ENCODE data around the gene JAZF1. TPM values are rescaled to one million over a fixed set of nuclear protein-coding genes. Genes with fewer than 3 reads are reported as not detected.

JAZF1 gene
- polyA plus RNA-seq, 3 donors = 12.1 to 18.1 (median 17.2) TPM

DNA sequence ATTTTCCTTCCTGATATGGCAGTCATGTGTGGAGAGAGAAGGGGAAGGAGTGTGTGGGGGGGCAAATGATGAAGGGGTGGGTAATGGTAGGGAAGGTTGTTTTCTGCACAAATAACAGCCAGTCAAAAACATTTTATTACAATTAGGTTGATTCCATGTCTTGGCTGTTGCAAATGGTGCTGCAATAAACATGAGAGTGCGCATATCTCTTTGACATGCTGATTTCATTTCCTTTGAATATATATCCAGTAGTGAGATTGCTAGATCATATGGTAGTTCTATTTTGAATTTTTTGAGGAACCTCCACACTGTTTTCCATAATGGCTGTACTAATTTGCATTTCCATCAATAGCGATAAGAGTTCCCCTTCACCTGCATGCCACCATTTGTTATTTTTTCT, 10.6 kb upstream of the JAZF1 start:
- Histone ChIP-seq H3K9me3 (replicated peaks in 1 of 2; ENCODE audit: control insufficient read depth in 1 of 2, insufficient read depth in 1 of 2, low read length in 2 of 2) (no peaks in the 10 kb centered on the region), H3K79me2 (ENCODE audit: insufficient read depth, low read length) (no peaks in the 10 kb centered on the region), H3K27ac (ENCODE audit: low read depth in 1 of 2, low read length in 2 of 2) (no peak overlapping the region), H3K4me3 (replicated peaks in 1 of 3; ENCODE audit: low read depth in 2 of 3, low read length in 3 of 3) (no peak overlapping the region), H3K4me1 (ENCODE audit: control insufficient read depth in 1 of 2, insufficient read depth in 2 of 2, low read length in 2 of 2) (peaks cover 29 to 36% of the 10 kb centered on the region in 2 donors), H3K36me3 (replicated peaks in 1 of 2; ENCODE audit: control insufficient read depth in 1 of 2, insufficient read depth in 2 of 2, low read length in 2 of 2) (no peaks in the 10 kb centered on the region), H2AFZ (ENCODE audit: insufficient read depth, low read depth, low read length, poor library complexity, severe bottlenecking) (no peak overlapping the region), H3K4me2 (replicated peaks; ENCODE audit: extremely low read depth, low read length, poor library complexity, severe bottlenecking) (no peak overlapping the region), H4K20me1 (ENCODE audit: insufficient read depth, low read length) (no peaks in the 10 kb centered on the region), H3K27me3 (ENCODE audit: control insufficient read depth in 2 of 2, insufficient read depth in 2 of 2, low read length in 2 of 2) (no peaks in the 10 kb centered on the region), H3K9ac (ENCODE audit: insufficient read depth, low read length, poor library complexity, severe bottlenecking) (no peak overlapping the region)
- peak overlapping the region; percentile 7 to 85 (median 75) for H3K27ac Mint-ChIP-seq
- H3K9me3 Mint-ChIP-seq = peaks cover 0 to 3% (median 0%) of the 10 kb centered on the region in 7 donors
- H3K27me3 Mint-ChIP-seq (ENCODE audit: low read depth in 3 of 3) = peaks cover 0 to 3% (median 0%) of the 10 kb centered on the region in 3 donors
- no peak overlapping the region for H3K4me3 Mint-ChIP-seq
- intact Hi-C loops (cut with micrococcal nuclease) = loop anchor here in 1 of 2 donors (5.0 kb wide), 1 partner anchor 41 kb away; no protein-coding TSS in a partner anchor
- no peaks in the 10 kb centered on the region for H3K36me3 Mint-ChIP-seq
- no CpG with 5 or more reads among the region's 2 CpGs for WGBS (ENCODE audit: insufficient coverage)
- peaks cover 53% of the 10 kb centered on the region for H3K4me1 Mint-ChIP-seq
- TF ChIP-seq, protein P1, sequence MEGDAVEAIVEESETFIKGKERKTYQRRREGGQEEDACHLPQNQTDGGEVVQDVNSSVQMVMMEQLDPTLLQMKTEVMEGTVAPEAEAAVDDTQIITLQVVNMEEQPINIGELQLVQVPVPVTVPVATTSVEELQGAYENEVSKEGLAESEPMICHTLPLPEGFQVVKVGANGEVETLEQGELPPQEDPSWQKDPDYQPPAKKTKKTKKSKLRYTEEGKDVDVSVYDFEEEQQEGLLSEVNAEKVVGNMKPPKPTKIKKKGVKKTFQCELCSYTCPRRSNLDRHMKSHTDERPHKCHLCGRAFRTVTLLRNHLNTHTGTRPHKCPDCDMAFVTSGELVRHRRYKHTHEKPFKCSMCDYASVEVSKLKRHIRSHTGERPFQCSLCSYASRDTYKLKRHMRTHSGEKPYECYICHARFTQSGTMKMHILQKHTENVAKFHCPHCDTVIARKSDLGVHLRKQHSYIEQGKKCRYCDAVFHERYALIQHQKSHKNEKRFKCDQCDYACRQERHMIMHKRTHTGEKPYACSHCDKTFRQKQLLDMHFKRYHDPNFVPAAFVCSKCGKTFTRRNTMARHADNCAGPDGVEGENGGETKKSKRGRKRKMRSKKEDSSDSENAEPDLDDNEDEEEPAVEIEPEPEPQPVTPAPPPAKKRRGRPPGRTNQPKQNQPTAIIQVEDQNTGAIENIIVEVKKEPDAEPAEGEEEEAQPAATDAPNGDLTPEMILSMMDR (IDR thresholded peaks at IDR 0.05) = no peak
- no peak for DNase-seq

DNA sequence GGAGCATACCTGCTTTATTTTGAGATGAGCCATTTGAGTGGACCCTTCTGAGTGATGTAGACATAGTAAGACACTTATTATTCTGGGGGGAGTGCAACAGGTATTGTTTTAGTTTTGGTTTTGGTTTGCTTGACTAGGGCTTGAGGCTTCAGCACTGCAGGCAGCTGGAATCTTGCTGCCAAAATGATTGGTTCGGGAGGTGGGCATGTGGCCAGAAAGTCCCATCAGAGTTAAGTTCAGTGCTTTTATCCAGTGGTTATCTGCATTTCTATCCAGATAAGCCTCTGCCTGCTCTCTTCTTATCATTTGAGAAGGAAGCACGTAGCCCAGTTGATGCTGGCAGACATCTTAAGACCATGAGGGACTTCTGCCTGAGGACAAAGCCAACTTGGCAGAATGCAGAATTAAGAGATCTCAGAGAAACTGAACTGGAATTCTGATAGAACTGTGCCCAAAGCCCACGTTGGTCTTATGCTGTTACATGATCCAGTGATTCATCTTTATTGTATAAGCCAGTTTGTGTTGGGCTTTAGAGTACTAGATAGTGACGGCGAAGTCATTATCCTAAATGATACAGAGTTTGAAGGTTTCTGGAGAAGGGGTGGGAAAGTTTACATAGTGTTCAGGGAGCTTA, 9.6 kb upstream of the JAZF1 start:
- H3K4me3 ChIP-seq (replicated peaks in 1 of 3; ENCODE audit: low read depth in 2 of 3, low read length in 3 of 3) = no peak overlapping the region

More for the DNA sequence above, 9.6 kb upstream of the JAZF1 start:
- H3K9me3 Mint-ChIP-seq = peaks cover 0 to 3% (median 0%) of the 10 kb centered on the region in 7 donors
- no peak overlapping the region for H3K4me3 Mint-ChIP-seq
- WGBS (ENCODE audit: insufficient coverage) = 93% methylated on average over 4 of the region's 5 CpGs
- DNase-seq = no peak
- TF ChIP-seq, protein P1 (IDR thresholded peaks at IDR 0.05) = no peak
- Histone ChIP-seq H3K9ac (ENCODE audit: insufficient read depth, low read length, poor library complexity, severe bottlenecking) (no peak overlapping the region), H4K20me1 (ENCODE audit: insufficient read depth, low read length) (no peaks in the 10 kb centered on the region), H3K9me3 (replicated peaks in 1 of 2; ENCODE audit: control insufficient read depth in 1 of 2, insufficient read depth in 1 of 2, low read length in 2 of 2) (no peaks in the 10 kb centered on the region), H3K27ac (ENCODE audit: low read depth in 1 of 2, low read length in 2 of 2) (no peak overlapping the region), H3K36me3 (replicated peaks in 1 of 2; ENCODE audit: control insufficient read depth in 1 of 2, insufficient read depth in 2 of 2, low read length in 2 of 2) (no peaks in the 10 kb centered on the region), H3K79me2 (ENCODE audit: insufficient read depth, low read length) (no peaks in the 10 kb centered on the region), H2AFZ (ENCODE audit: insufficient read depth, low read depth, low read length, poor library complexity, severe bottlenecking) (no peak overlapping the region), H3K4me2 (replicated peaks; ENCODE audit: extremely low read depth, low read length, poor library complexity, severe bottlenecking) (no peak overlapping the region), H3K27me3 (ENCODE audit: control insufficient read depth in 2 of 2, insufficient read depth in 2 of 2, low read length in 2 of 2) (no peaks in the 10 kb centered on the region), H3K4me1 (ENCODE audit: control insufficient read depth in 1 of 2, insufficient read depth in 2 of 2, low read length in 2 of 2) (peaks cover 33 to 36% of the 10 kb centered on the region in 2 donors)
- intact Hi-C loops (cut with micrococcal nuclease) = loop anchor here in 1 of 2 donors (5.0 kb wide), 1 partner anchor 42 kb away; no protein-coding TSS in a partner anchor
- H3K36me3 Mint-ChIP-seq = no peaks in the 10 kb centered on the region
- peaks cover 51% of the 10 kb centered on the region for H3K4me1 Mint-ChIP-seq
- H3K27ac Mint-ChIP-seq = peak overlapping the region in 1 of 7 donors; percentile 39
- peaks cover 0 to 3% (median 0%) of the 10 kb centered on the region in 3 donors for H3K27me3 Mint-ChIP-seq (ENCODE audit: low read depth in 3 of 3)
